ENCODE measurements around the gene DCD.

DCD gene

GRCh38 chr12:54605138-54605970 lies 42.8 kb downstream of the DCD start:
- no peak for DNase-seq

DNA sequence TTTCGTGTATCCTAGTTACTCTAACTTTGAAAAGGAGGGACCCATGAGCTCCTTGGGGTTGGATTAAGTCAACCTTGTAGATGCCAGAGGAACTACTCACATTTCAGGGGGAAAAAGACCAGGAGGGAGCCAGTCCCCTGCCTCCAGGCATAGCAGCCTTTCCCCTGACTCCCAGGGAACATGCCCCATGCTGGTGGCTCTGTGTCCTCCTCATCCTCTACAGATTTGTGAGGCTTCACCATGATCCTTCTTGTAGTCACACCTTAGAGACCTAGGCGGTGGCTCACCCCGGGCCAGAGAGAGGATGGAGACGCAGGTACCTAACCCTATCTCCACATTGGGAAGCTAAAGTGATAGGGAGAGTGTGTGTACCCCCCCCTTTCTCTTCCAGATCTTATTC lies 43.7 kb downstream of the DCD start:
- DNase-seq: no peak

GRCh38 chr12:54603872-54604271 lies 44.3 kb downstream of the DCD start:
- DNase-seq: no peak

DNA sequence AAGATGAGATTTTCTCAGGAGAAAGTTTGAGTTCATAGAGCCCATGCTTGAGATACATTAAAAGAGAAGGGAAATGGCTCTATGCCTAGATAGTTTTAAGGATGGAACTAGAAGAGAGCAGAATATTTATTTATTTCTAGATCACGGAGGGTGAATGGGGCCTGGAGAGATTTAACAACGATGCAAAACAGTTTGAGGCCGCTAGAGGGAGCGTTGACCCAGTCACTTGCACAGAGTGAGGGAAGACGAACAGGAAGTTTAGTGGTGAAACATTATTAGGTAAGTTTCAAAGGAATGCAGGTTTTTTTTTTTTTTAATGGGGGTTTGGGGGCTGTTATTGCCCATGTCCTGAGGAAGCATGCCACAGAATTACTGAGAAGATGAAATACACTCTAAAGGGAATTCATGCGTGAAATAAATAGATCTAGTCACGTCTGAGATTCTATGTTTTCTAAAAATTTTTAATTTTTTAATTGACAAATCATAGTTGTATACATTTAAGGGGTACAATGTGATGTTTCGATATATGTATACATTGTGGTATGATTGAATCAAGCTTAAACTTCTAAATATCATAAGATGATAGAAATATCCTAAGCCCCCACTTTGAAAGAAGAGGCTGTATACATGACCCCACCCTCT lies 44.9 kb downstream of the DCD start:
- DNase-seq: peak; percentile 44

DNA sequence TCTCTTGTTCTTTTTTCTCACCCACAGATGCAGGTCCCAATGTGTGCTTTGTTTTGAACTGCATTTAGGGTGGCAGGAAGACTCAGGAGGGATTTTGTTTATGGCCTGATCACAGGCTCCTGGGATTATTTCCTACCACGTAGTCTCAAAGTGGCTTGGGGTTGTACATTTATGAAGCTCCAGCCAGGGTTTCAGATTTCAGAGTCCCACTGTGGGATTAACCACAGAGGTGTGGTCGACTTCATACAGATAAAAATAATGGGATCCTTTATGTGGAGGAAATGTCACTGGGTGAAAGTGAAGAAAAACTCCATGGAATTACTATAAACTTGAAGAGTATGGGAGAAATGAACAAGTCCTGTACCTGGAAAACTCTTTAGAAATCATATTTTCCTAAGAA lies 45.5 kb downstream of the DCD start:
- no peak for DNase-seq

GRCh38 chr12:54601841-54602240 lies 46.3 kb downstream of the DCD start:
- no peak for DNase-seq

GRCh38 chr12:54598970-54599369 lies 49.2 kb downstream of the DCD start:
- DNase-seq: no peak

DNA sequence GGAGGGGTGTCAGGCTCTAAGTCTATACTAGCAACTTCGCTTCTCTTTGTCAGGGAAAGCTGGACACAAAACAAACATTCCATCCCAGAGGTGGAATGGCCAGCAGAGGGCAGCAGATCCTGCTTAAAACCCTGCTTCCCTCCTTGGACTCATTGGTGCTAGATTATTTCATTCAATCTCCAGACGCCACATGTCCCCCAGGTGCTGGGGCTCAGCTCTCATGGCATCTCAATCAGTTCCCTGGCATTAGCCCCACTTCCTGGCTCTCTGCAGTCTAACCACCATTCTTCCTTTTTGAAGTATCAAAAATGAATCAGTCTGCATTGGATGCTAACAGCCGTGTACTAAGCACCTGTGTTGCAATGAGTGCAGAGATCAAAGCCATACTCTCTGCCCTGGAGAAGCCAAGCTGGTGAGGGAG lies 51.6 kb downstream of the DCD start:
- DNase-seq: no peak

DNA sequence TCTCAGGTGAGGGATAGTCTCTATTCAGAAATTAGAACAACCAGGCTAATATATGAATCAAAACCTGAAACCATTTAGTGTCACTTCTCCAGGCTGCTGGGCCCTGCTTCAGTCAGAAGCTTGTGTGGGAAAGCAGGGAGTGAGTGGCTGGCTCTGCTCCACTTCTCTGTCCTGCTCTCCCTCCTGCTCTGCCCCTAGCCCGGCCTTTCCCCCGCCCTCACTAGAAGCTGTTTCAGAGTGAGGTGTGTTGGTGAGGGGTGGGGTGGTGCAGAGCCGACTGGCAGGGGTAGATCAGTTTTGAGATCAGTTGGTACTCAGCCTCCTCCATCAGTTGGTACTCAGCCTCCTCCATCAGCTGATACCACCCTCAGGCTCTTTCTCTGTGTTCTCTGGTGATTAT lies 52.7 kb downstream of the DCD start:
- no peak for DNase-seq

Data from SIG-M5 (cell line).